Neural progenitor cell (in vitro differentiated cells): ENCODE measurements around the gene BTRC. TPM values are rescaled to one million over a fixed set of nuclear protein-coding genes. Genes with fewer than 3 reads are reported as not detected.
A peak's percentile ranks its signal among the peaks of the same experiment; 100 is the strongest.

Experiments used
- DNase-seq: peaks from one replicate; pipeline ENCODE4 v3.0.0-alpha.2; 2016; ENCODE audit warnings: low spot score
- H2AFZ ChIP-seq: fragments of 200-600 bp; sonication (generic); replicated peaks from 2 replicates; pipeline ENCODE4 v1.6.1; 2016; ENCODE audit warnings: antibody characterized with exemption
- H3F3A ChIP-seq: fragments of 200-600 bp; sonication (generic); 2 replicates; pipeline ENCODE4 v1.6.1; 2016; ENCODE audit warnings: antibody characterized with exemption, low read depth
- H3K27ac ChIP-seq: fragments of 200-600 bp; sonication (generic); 2 replicates; pipeline ENCODE4 v1.5.1; 2016; ENCODE audit warnings: mild to moderate bottlenecking
- H3K27me3 ChIP-seq: fragments of 200-600 bp; sonication (generic); 2 replicates; pipeline ENCODE4 v1.6.1; 2016; ENCODE audit warnings: mild to moderate bottlenecking, moderate library complexity
- H3K36me3 ChIP-seq: fragments of 200-600 bp; sonication (generic); 2 replicates; pipeline ENCODE4 v1.5.1; 2016
- H3K4me1 ChIP-seq: fragments of 200-600 bp; sonication (generic); 2 replicates; pipeline ENCODE4 v1.6.1; 2016; ENCODE audit warnings: mixed run types
- H3K4me2 ChIP-seq: fragments of 200-600 bp; sonication (generic); 2 replicates; pipeline ENCODE4 v1.6.1; 2016
- H3K4me3 ChIP-seq: fragments of 200-600 bp; sonication (generic); 2 replicates; pipeline ENCODE4 v1.5.1; 2016
- H3K79me2 ChIP-seq: fragments of 200-600 bp; sonication (generic); 2 replicates; pipeline ENCODE4 v1.6.1; 2016; ENCODE audit warnings: low read depth
- H3K9ac ChIP-seq: fragments of 200-600 bp; sonication (generic); 2 replicates; pipeline ENCODE4 v1.6.1; 2016
- H3K9me3 ChIP-seq: fragments of 200-600 bp; sonication (generic); 2 replicates; pipeline ENCODE4 v1.5.1; 2016; ENCODE audit warnings: low read depth
- H4K20me1 ChIP-seq: fragments of 200-600 bp; sonication (generic); 2 replicates; pipeline ENCODE4 v1.6.1; 2016; ENCODE audit warnings: low read depth
- H3K27ac Mint-ChIP-seq: 3 replicates; pipeline ENCODE4 v1.8.0; 2021; ENCODE audit warnings: mixed read lengths
- H3K27me3 Mint-ChIP-seq: 2 replicates; pipeline ENCODE4 v1.8.0; 2022; ENCODE audit warnings: low read depth, mild to moderate bottlenecking, inconsistent platforms, moderate library complexity, mixed read lengths; ENCODE audit not compliant: insufficient read depth
- H3K36me3 Mint-ChIP-seq: 3 replicates; pipeline ENCODE4 v1.8.0; 2021; ENCODE audit warnings: mixed read lengths
- H3K4me1 Mint-ChIP-seq: 3 replicates; pipeline ENCODE4 v1.8.0; 2021; ENCODE audit warnings: mixed read lengths
- H3K4me3 Mint-ChIP-seq: 3 replicates; pipeline ENCODE4 v1.8.0; 2021; ENCODE audit warnings: mild to moderate bottlenecking, moderate library complexity, mixed read lengths
- H3K9me3 Mint-ChIP-seq: 3 replicates; pipeline ENCODE4 v1.8.0; 2020; ENCODE audit warnings: mixed read lengths
- CTCF ChIP-seq: fragments of 200-600 bp; sonication (generic); IDR thresholded peaks from 2 replicates; pipeline ENCODE4 v1.5.1; 2017; ENCODE audit warnings: antibody characterized with exemption, mild to moderate bottlenecking
- EZH2 ChIP-seq: fragments of 200-600 bp; sonication (generic); IDR thresholded peaks from 2 replicates; pipeline ENCODE4 v1.6.1; 2017; ENCODE audit warnings: antibody characterized with exemption, mild to moderate bottlenecking, moderate library complexity
- EZH2phosphoT487 ChIP-seq: fragments of 200-600 bp; sonication (generic); IDR thresholded peaks from 2 replicates; pipeline ENCODE4 v1.6.1; 2017; ENCODE audit warnings: antibody characterized with exemption
- total RNA-seq: library from RNA; depleted of rRNA; stranded (reverse); fragments of >200 nt; gene quantifications from 2 replicates; pipeline ENCODE4 v1.2.3, GENCODE V29; 2015; ENCODE audit warnings: low replicate concordance

Gene BTRC
- total RNA-seq, 1 donor from 2014 or later, result 25.4 TPM

- no peak overlapping the region for H3K9ac ChIP-seq
These were observed 182.0 kb downstream of the BTRC start for GRCh38 chr10:101535949-101536348.

GRCh38 chr10:101536800-101537199 lies 182.8 kb downstream of the BTRC start:
- TF ChIP-seq EZH2, result no peak
- TF ChIP-seq EZH2phosphoT487, result no peak
- peak; percentile 77 for TF ChIP-seq CTCF
- H3K27me3 Mint-ChIP-seq, result no peaks in the 10 kb centered on the region
- no peaks in the 10 kb centered on the region for H3K9me3 Mint-ChIP-seq
- peak; percentile 73 for DNase-seq
- no peaks in the 10 kb centered on the region for H3K36me3 ChIP-seq
- no peaks in the 10 kb centered on the region for H3K9me3 ChIP-seq
- no peak overlapping the region for H3K27ac ChIP-seq
- no peak overlapping the region for H3K4me3 ChIP-seq
- no peak overlapping the region for H3K4me2 ChIP-seq
- no peaks in the 10 kb centered on the region for H3K4me1 Mint-ChIP-seq
- no peak overlapping the region for H3K9ac ChIP-seq
- H3K27me3 ChIP-seq, result no peaks in the 10 kb centered on the region
- no peak overlapping the region for H3K27ac Mint-ChIP-seq
- H3K4me1 ChIP-seq, result peaks cover 10% of the 10 kb centered on the region
- peaks cover 25% of the 10 kb centered on the region for H3K36me3 Mint-ChIP-seq
- no peaks in the 10 kb centered on the region for H3K79me2 ChIP-seq
- H3K4me3 Mint-ChIP-seq, result no peak overlapping the region
- H2AFZ ChIP-seq, result no peak overlapping the region
- H4K20me1 ChIP-seq, result no peaks in the 10 kb centered on the region
- H3F3A ChIP-seq, result no peaks in the 10 kb centered on the region

More at GRCh38 chr10:101535949-101536348, 182.0 kb downstream of the BTRC start:
- no peaks in the 10 kb centered on the region for H3K4me1 Mint-ChIP-seq
- no peak for TF ChIP-seq EZH2
- H3K27me3 ChIP-seq, result no peaks in the 10 kb centered on the region
- no peaks in the 10 kb centered on the region for H3K9me3 Mint-ChIP-seq
- no peaks in the 10 kb centered on the region for H3K79me2 ChIP-seq
- no peak overlapping the region for H3K4me3 Mint-ChIP-seq
- peaks cover 26% of the 10 kb centered on the region for H3K36me3 Mint-ChIP-seq
- no peak for DNase-seq
- no peak overlapping the region for H3K27ac ChIP-seq
- peaks cover 10% of the 10 kb centered on the region for H3K4me1 ChIP-seq
- no peaks in the 10 kb centered on the region for H3K9me3 ChIP-seq
- no peak overlapping the region for H3K27ac Mint-ChIP-seq
- no peak overlapping the region for H3K4me3 ChIP-seq
- no peaks in the 10 kb centered on the region for H3K36me3 ChIP-seq
- no peaks in the 10 kb centered on the region for H3F3A ChIP-seq
- H3K4me2 ChIP-seq, result no peak overlapping the region
- no peaks in the 10 kb centered on the region for H4K20me1 ChIP-seq
- H2AFZ ChIP-seq, result no peak overlapping the region
- no peaks in the 10 kb centered on the region for H3K27me3 Mint-ChIP-seq

DNA sequence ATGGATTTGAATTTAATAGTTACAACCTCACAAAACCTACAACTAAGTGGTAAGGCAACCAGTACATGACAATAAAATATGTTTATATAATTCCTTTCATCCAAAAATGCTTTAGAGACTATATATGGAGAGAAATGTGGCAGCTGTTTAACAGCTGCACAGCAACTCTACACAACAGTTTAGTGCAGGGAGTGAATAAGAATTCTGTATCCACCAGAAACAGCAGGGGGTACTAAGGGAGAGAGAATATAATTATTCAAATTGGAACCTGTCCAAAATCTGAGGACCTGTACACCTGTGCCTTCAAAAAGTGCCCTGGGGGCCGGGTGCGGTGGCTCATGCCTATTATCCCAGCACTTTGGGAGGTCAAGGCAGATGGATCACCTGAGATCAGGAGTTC lies 184.5 kb downstream of the BTRC start:
- no peak for DNase-seq
- peaks cover 10% of the 10 kb centered on the region for H3K4me1 ChIP-seq
- no peaks in the 10 kb centered on the region for H3K9me3 ChIP-seq
- H3K79me2 ChIP-seq, result no peaks in the 10 kb centered on the region
- H3K27me3 ChIP-seq, result no peaks in the 10 kb centered on the region
- no peaks in the 10 kb centered on the region for H3F3A ChIP-seq
- H3K4me3 ChIP-seq, result no peak overlapping the region
- no peak overlapping the region for H3K4me3 Mint-ChIP-seq
- no peak overlapping the region for H3K27ac Mint-ChIP-seq
- TF ChIP-seq EZH2phosphoT487 (no peak), EZH2 (no peak), CTCF (no peak)
- no peak overlapping the region for H2AFZ ChIP-seq
- no peaks in the 10 kb centered on the region for H4K20me1 ChIP-seq
- no peak overlapping the region for H3K4me2 ChIP-seq
- H3K4me1 Mint-ChIP-seq, result no peaks in the 10 kb centered on the region
- no peaks in the 10 kb centered on the region for H3K27me3 Mint-ChIP-seq
- H3K27ac ChIP-seq, result no peak overlapping the region
- no peaks in the 10 kb centered on the region for H3K9me3 Mint-ChIP-seq
- H3K36me3 ChIP-seq, result no peaks in the 10 kb centered on the region
- H3K9ac ChIP-seq, result no peak overlapping the region
- H3K36me3 Mint-ChIP-seq, result peaks cover 17% of the 10 kb centered on the region

DNA sequence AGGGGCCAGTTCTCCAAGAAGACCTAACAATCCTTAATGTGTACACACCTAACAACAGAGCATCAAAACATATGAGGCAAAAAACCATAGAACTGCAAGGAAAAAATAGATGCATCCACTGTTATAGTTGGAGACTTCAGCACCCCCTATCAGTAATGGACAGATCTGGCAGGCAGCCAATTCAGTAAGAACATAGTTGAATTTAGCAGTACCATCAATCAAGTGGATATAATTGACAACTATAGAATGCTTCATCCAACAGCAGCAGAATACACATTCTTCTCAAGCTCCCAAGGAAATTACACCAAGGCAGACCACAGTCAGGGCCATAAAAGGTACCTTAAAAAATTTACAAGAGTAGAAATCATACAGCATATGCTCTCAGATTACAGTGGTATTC lies 191.9 kb downstream of the BTRC start:
- Mint-ChIP-seq H3K27me3 (no peaks in the 10 kb centered on the region), H3K27ac (no peak overlapping the region), H3K36me3 (peaks cover 11% of the 10 kb centered on the region), H3K4me3 (no peak overlapping the region), H3K4me1 (peaks cover 2% of the 10 kb centered on the region), H3K9me3 (no peaks in the 10 kb centered on the region)
- no peak for TF ChIP-seq EZH2phosphoT487
- TF ChIP-seq EZH2, result no peak
- TF ChIP-seq CTCF, result no peak
- Histone ChIP-seq H4K20me1 (no peaks in the 10 kb centered on the region), H3K27me3 (no peaks in the 10 kb centered on the region), H3K4me2 (no peak overlapping the region), H3F3A (no peaks in the 10 kb centered on the region), H2AFZ (no peak overlapping the region), H3K4me3 (no peak overlapping the region), H3K4me1 (no peaks in the 10 kb centered on the region), H3K36me3 (no peaks in the 10 kb centered on the region), H3K27ac (no peak overlapping the region), H3K9me3 (no peaks in the 10 kb centered on the region), H3K9ac (no peak overlapping the region), H3K79me2 (no peaks in the 10 kb centered on the region)
- no peak for DNase-seq
